PC-3 (cell line): ENCODE results near the gene LTN1. TPM values are rescaled to one million over a fixed set of nuclear protein-coding genes. Genes with fewer than 3 reads are reported as not detected.

Source experiments
- ATAC-seq: fragments of 200-7000 bp; cut with Tn5 transposase; 2 replicates; pipeline ENCODE4 v1.9.1; 2020; ENCODE audit warnings: mild to moderate bottlenecking, moderate library complexity
- BruUV-seq: library from RNA; stranded (reverse); fragments of 400-500 nt; replicated peaks from 2 replicates; lab custom pipeline; 2021; lab: Mats Ljungman, UMichigan
- CTCF ChIA-PET: fragments of 300-600 bp; sonication (Branson Sonifier 250); formaldehyde crosslinking; loops from one replicate; lab custom pipeline; 2022; ENCODE audit warnings: antibody characterized with exemption; lab: Charles Lee
- POLR2A ChIA-PET: fragments of 300-600 bp; sonication (Branson Sonifier 250); formaldehyde crosslinking; loops from one replicate; lab custom pipeline; 2022; ENCODE audit warnings: antibody characterized with exemption; ENCODE audit not compliant: unreplicated experiment; lab: Charles Lee
- DNase-seq: peaks from one replicate; pipeline ENCODE4 v3.0.0-alpha.2; 2015
- H2AFZ ChIP-seq: fragments of 300-600 bp; sonication (generic); 2 replicates; pipeline ENCODE4 v1.6.0; 2016; ENCODE audit warnings: antibody characterized with exemption, low read length
- H3F3A ChIP-seq: fragments of 300-600 bp; sonication (generic); one replicate; pipeline ENCODE4 v1.6.0; 2017; ENCODE audit warnings: antibody characterized with exemption, low read length, control low read depth, mild to moderate bottlenecking; ENCODE audit not compliant: unreplicated experiment
- H3K27ac ChIP-seq: fragments of 300-600 bp; sonication (generic); 2 replicates; pipeline ENCODE4 v1.5.1; 2016; ENCODE audit warnings: mild to moderate bottlenecking, low read length
- H3K27me3 ChIP-seq: fragments of 300-600 bp; sonication (generic); 2 replicates; pipeline ENCODE4 v1.6.1; 2016; ENCODE audit warnings: low read length, mixed read lengths
- H3K36me3 ChIP-seq: fragments of 300-600 bp; sonication (generic); 2 replicates; pipeline ENCODE4 v1.6.1; 2016; ENCODE audit warnings: low read depth, mixed run types, low read length, mixed read lengths
- H3K4me1 ChIP-seq: fragments of 300-600 bp; sonication (generic); 2 replicates; pipeline ENCODE4 v1.5.1; 2016; ENCODE audit warnings: low read length; ENCODE audit not compliant: insufficient read depth
- H3K4me2 ChIP-seq: fragments of 300-600 bp; sonication (generic); 2 replicates; pipeline ENCODE4 v1.6.0; 2016; ENCODE audit warnings: low read length
- H3K4me3 ChIP-seq: fragments of 300-600 bp; sonication (generic); 2 replicates; pipeline ENCODE4 v1.5.1; 2016; ENCODE audit warnings: mild to moderate bottlenecking, low read length, mixed read lengths
- H3K79me2 ChIP-seq: fragments of 300-600 bp; sonication (generic); 2 replicates; pipeline ENCODE4 v1.6.1; 2017; ENCODE audit warnings: low read length, mixed read lengths
- H3K9ac ChIP-seq: fragments of 300-600 bp; sonication (generic); 2 replicates; pipeline ENCODE4 v1.6.0; 2016; ENCODE audit warnings: mild to moderate bottlenecking, low read length
- H3K9me2 ChIP-seq: fragments of 300-600 bp; sonication (generic); replicated peaks from 2 replicates; pipeline ENCODE4 v1.6.1; 2016; ENCODE audit warnings: mixed run types, low read length, mixed read lengths
- H3K9me3 ChIP-seq: fragments of 300-600 bp; sonication (generic); 2 replicates; pipeline ENCODE4 v1.6.1; 2016; ENCODE audit warnings: low read length, mixed read lengths
- H4K20me1 ChIP-seq: fragments of 300-600 bp; sonication (generic); 2 replicates; pipeline ENCODE4 v1.6.1; 2016; ENCODE audit warnings: low read length, mixed read lengths
- EZH2 ChIP-seq: fragments of 300-600 bp; sonication (generic); IDR thresholded peaks from one replicate; pipeline ENCODE4 v1.6.1; 2017; ENCODE audit warnings: antibody characterized with exemption, mild to moderate bottlenecking, low read length; ENCODE audit not compliant: unreplicated experiment
- EZH2phosphoT487 ChIP-seq: fragments of 300-600 bp; sonication (generic); IDR thresholded peaks from 2 replicates; pipeline ENCODE4 v1.6.1; 2018; ENCODE audit warnings: mild to moderate bottlenecking, antibody characterized with exemption, low read length, borderline replicate concordance
- intact Hi-C: fragments of 100-400 bp; cut with micrococcal nuclease; formaldehyde crosslinking; loops from 2 replicates; pipeline ENCODE4 v1.9.0; 2023
- total RNA-seq: library from RNA; depleted of rRNA; stranded (reverse); fragments of >200 nt; gene quantifications from 2 replicates; pipeline ENCODE4 v1.2.3, GENCODE V29; 2014
- TF ChIP-seq, protein P1 (sequence below): fragments of 300-600 bp; sonication (generic); conservative IDR thresholded peaks from 2 replicates; pipeline ENCODE4 v1.5.1; 2017; ENCODE audit warnings: antibody characterized with exemption, low read depth, mild to moderate bottlenecking, low read length

LTN1 gene
- total RNA-seq, 1 experiment from 2014 or later, result 21.0 TPM

DNA sequence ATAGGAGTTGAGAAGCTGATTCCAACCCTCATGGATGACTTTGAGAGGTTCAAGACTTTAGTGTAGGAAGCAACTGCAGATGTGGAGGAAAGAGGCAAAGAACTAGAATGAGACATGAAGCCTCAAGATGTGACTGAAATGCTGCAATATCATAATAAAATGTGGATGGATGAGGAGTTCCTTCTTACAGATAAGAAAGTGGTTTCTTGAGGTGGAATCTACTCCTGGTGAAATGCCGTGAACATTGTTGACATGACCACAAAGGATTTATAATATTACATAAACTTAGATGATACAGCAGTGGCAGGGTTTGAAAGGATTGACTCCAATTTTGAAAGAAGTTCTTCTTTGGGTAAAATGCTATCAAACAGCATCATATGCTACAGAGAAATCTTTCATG, 28.8 kb downstream of the LTN1 start:
- no peaks in the 10 kb centered on the region for H3F3A ChIP-seq
- ATAC-seq, result no peak
- no peak overlapping the region for H2AFZ ChIP-seq
- H3K27ac ChIP-seq, result no peak overlapping the region
- POLR2A ChIA-PET, result no interaction called here
- peaks cover 50% of the 10 kb centered on the region for H3K36me3 ChIP-seq
- BruUV-seq, result no TSS peak
- H3K9ac ChIP-seq, result no peak overlapping the region
- DNase-seq, result no peak
- peaks cover 11% of the 10 kb centered on the region; the same call in 1 of the 2 replicates for H3K4me1 ChIP-seq
- H3K9me2 ChIP-seq, result no peaks in the 10 kb centered on the region
- no peak overlapping the region for H3K4me2 ChIP-seq
- H3K79me2 ChIP-seq, result no peaks in the 10 kb centered on the region
- H3K9me3 ChIP-seq, result no peaks in the 10 kb centered on the region
- H3K4me3 ChIP-seq, result no peak overlapping the region
- CTCF ChIA-PET, result no interaction called here
- intact Hi-C loops, result no loop called here
- TF ChIP-seq, protein P1, sequence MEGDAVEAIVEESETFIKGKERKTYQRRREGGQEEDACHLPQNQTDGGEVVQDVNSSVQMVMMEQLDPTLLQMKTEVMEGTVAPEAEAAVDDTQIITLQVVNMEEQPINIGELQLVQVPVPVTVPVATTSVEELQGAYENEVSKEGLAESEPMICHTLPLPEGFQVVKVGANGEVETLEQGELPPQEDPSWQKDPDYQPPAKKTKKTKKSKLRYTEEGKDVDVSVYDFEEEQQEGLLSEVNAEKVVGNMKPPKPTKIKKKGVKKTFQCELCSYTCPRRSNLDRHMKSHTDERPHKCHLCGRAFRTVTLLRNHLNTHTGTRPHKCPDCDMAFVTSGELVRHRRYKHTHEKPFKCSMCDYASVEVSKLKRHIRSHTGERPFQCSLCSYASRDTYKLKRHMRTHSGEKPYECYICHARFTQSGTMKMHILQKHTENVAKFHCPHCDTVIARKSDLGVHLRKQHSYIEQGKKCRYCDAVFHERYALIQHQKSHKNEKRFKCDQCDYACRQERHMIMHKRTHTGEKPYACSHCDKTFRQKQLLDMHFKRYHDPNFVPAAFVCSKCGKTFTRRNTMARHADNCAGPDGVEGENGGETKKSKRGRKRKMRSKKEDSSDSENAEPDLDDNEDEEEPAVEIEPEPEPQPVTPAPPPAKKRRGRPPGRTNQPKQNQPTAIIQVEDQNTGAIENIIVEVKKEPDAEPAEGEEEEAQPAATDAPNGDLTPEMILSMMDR, result no peak
- TF ChIP-seq EZH2phosphoT487, result no peak
- TF ChIP-seq EZH2, result no peak
- no peaks in the 10 kb centered on the region for H3K27me3 ChIP-seq
- no peaks in the 10 kb centered on the region for H4K20me1 ChIP-seq

DNA sequence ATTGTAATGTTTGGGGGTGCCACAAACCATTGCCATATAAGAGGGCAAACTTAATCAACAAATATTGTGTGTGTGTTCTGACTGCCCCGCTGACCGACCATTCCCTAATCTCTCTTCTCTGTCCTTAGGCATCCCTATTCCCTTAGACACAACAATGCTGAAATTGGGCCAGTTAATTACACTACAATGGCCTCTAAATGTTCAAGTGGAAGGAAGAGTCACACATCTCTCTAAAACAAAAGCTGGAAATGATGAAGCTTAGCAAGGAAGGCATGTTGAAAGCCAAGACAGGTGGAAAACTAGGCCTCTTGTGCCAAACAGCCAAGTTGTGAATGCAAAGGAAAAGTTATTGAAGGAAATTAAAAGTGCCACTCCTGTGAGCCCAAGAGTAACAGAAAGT, 30.2 kb downstream of the LTN1 start:
- no peaks in the 10 kb centered on the region for H3K27me3 ChIP-seq
- ChIA-PET POLR2A (no interaction called here), CTCF (no interaction called here)
- H3K36me3 ChIP-seq, result peaks cover 52% of the 10 kb centered on the region
- no peak overlapping the region for H3K27ac ChIP-seq
- no peak overlapping the region for H2AFZ ChIP-seq
- H3K9me2 ChIP-seq, result no peaks in the 10 kb centered on the region
- no peak for TF ChIP-seq EZH2phosphoT487
- intact Hi-C loops, result no loop called here
- no peak overlapping the region for H3K4me2 ChIP-seq
- no peaks in the 10 kb centered on the region for H4K20me1 ChIP-seq
- peaks cover 11% of the 10 kb centered on the region; the same call in 1 of the 2 replicates for H3K4me1 ChIP-seq
- DNase-seq, result no peak
- H3K9ac ChIP-seq, result no peak overlapping the region
- H3K4me3 ChIP-seq, result no peak overlapping the region
- no peaks in the 10 kb centered on the region for H3F3A ChIP-seq
- no peaks in the 10 kb centered on the region for H3K9me3 ChIP-seq
- H3K79me2 ChIP-seq, result no peaks in the 10 kb centered on the region
- no peak for ATAC-seq
- BruUV-seq, result no TSS peak

DNA sequence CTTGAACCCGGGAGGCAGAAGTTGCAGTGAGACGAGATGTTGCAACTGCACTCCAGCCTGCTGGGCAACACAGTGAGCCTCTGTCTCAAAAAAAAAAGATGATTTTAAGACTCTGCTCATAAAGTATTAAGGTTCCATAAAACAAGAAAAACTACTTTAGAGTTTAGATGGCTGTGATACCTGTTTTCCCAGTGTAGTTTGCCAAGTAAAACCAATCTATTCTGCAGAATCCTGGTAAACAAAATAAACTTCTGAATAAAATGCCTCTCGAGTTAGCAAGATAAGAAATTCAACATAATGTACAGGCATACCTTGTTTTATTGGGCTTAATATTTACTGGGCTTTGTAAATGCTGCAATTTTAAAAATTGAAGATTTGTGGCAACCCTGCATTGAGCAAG, 30.8 kb downstream of the LTN1 start:
- Histone ChIP-seq H3K4me3 (no peak overlapping the region), H3K4me2 (no peak overlapping the region), H3K9me2 (no peaks in the 10 kb centered on the region), H3K4me1 (peaks cover 11% of the 10 kb centered on the region; the same call in 1 of the 2 replicates), H3K79me2 (no peaks in the 10 kb centered on the region), H3F3A (no peaks in the 10 kb centered on the region), H3K9ac (no peak overlapping the region), H3K27me3 (no peaks in the 10 kb centered on the region), H2AFZ (no peak overlapping the region), H4K20me1 (no peaks in the 10 kb centered on the region), H3K36me3 (peaks cover 47% of the 10 kb centered on the region; the same call in 1 of the 2 replicates), H3K9me3 (no peaks in the 10 kb centered on the region), H3K27ac (no peak overlapping the region)
- POLR2A ChIA-PET, result no interaction called here
- TF ChIP-seq EZH2phosphoT487 (no peak), EZH2 (no peak)
- TF ChIP-seq, protein P1, result no peak
- BruUV-seq, result no TSS peak
- CTCF ChIA-PET, result no interaction called here
- ATAC-seq (peak; percentile 59), DNase-seq (peak; percentile 73)
- intact Hi-C loops, result no loop called here
